T-cell (primary cell): ENCODE data around the gene FLT1. TPM values are rescaled to one million over a fixed set of nuclear protein-coding genes. Genes with fewer than 3 reads are reported as not detected.

Source experiments
- ATAC-seq, 4 experiments: fragments of 200-7000 bp in 3 of 4; fragments of 150-1000 bp in 1 of 4; cut with Tn5 transposase; replicated peaks in 1 of 4; 1 replicate in 3 of 4; 2 replicates in 1 of 4; pipeline ENCODE4 v1.10.0; 2021; ENCODE audit warnings: moderate library complexity in 3 of 4, mild to moderate bottlenecking in 2 of 4, moderate number of reproducible peaks in 1 of 4
- CTCF ChIA-PET, 2 donors: fragments of 300-600 bp; sonication (Branson Sonifier 250); formaldehyde crosslinking; loops; one replicate each; lab custom pipeline; 2022; ENCODE audit warnings: antibody characterized with exemption in 2 of 2; lab: Charles Lee
- POLR2A ChIA-PET, 2 donors: fragments of 300-600 bp; sonication (Branson Sonifier 250); formaldehyde crosslinking; loops; one replicate each; lab custom pipeline; 2022; ENCODE audit warnings: antibody characterized with exemption in 2 of 2; lab: Charles Lee
- DNase-seq, 35 experiments: peaks; one replicate each; pipeline versions ENCODE4 v3.0.0 to v3.0.0-alpha.2; 2013 to 2023
- H3K27ac ChIP-seq: one replicate; pipeline ENCODE4 v1.5.1; 2013; ENCODE audit warnings: low read length
- H3K27me3 ChIP-seq, 2 experiments: replicated peaks in 1 of 2; 1 replicate in 1 of 2; 2 replicates in 1 of 2; pipeline versions ENCODE4 v1.6.1 to v1.7.0; 2013; ENCODE audit warnings: low read length in 1 of 2, mixed read lengths in 1 of 2; ENCODE audit not compliant: control insufficient read depth in 2 of 2, insufficient read depth in 2 of 2; ENCODE audit errors: extremely low read depth in 1 of 2
- H3K36me3 ChIP-seq, 2 donors: 1 replicate in 1 of 2; 2 replicates in 1 of 2; pipeline versions ENCODE4 v1.6.1 to v1.7.0; 2013; ENCODE audit warnings: low read length in 1 of 2; ENCODE audit not compliant: control insufficient read depth in 2 of 2, insufficient read depth in 1 of 2; ENCODE audit errors: extremely low read depth in 1 of 2
- H3K4me1 ChIP-seq, 2 experiments: 1 replicate in 1 of 2; 2 replicates in 1 of 2; pipeline versions ENCODE4 v1.6.1 to v1.7.0; 2013; ENCODE audit warnings: low read length in 2 of 2, mixed read lengths in 1 of 2; ENCODE audit not compliant: insufficient read depth in 2 of 2, control insufficient read depth in 1 of 2; ENCODE audit errors: extremely low read depth in 1 of 2
- H3K4me3 ChIP-seq, 2 donors: 1 replicate in 1 of 2; 2 replicates in 1 of 2; pipeline versions ENCODE4 v1.5.1 to v1.7.0; 2013; ENCODE audit warnings: mild to moderate bottlenecking in 2 of 2, low read length in 1 of 2, moderate library complexity in 1 of 2; ENCODE audit not compliant: control insufficient read depth in 1 of 2; ENCODE audit errors: extremely low read depth in 1 of 2
- H3K9me3 ChIP-seq: 2 replicates; pipeline ENCODE4 v1.7.0; 2013
- H3K27ac Mint-ChIP-seq, 2 donors: one replicate each; pipeline ENCODE4 v1.8.0; 2020 to 2021; ENCODE audit warnings: mild to moderate bottlenecking in 2 of 2, mixed read lengths in 2 of 2
- H3K27me3 Mint-ChIP-seq, 2 donors: one replicate each; pipeline ENCODE4 v1.8.0; 2021 to 2022; ENCODE audit warnings: mixed read lengths in 2 of 2
- H3K36me3 Mint-ChIP-seq: one replicate; pipeline ENCODE4 v1.8.0; 2021; ENCODE audit warnings: mixed read lengths
- H3K4me1 Mint-ChIP-seq, 3 donors: one replicate each; pipeline ENCODE4 v1.8.0; 2020 to 2022; ENCODE audit warnings: mixed read lengths in 3 of 3, mild to moderate bottlenecking in 1 of 3
- H3K4me3 Mint-ChIP-seq, 3 donors: one replicate each; pipeline ENCODE4 v1.8.0; 2020 to 2022; ENCODE audit warnings: mild to moderate bottlenecking in 3 of 3, mixed read lengths in 3 of 3, moderate library complexity in 3 of 3
- H3K9me3 Mint-ChIP-seq, 3 donors: one replicate each; pipeline ENCODE4 v1.8.0; 2020 to 2022; ENCODE audit warnings: mixed read lengths in 3 of 3
- WGBS: methylation state at CpG from one replicate; pipeline ENCODE4 v1.1.5; 2013; ENCODE audit warnings: missing lambda C conversion rate; ENCODE audit not compliant: insufficient coverage; 5-methylcytosine and 5-hydroxymethylcytosine counted together
- total RNA-seq, 35 experiments: library from RNA in 6 of 35; stranded (reverse) in 6 of 35; fragments of 120-200 nt in 1 of 35; gene quantifications; one replicate each; pipeline versions ENCODE4 v1.2.1 to v1.2.4 and lab custom pipeline; 2013 to 2026

FLT1 gene
- total RNA-seq, 5 donors from 2014 or later (not counting 1 experiment from before 2014, with no cell fraction given) = 0.56 to 2.9 (median 1.6) TPM

DNA sequence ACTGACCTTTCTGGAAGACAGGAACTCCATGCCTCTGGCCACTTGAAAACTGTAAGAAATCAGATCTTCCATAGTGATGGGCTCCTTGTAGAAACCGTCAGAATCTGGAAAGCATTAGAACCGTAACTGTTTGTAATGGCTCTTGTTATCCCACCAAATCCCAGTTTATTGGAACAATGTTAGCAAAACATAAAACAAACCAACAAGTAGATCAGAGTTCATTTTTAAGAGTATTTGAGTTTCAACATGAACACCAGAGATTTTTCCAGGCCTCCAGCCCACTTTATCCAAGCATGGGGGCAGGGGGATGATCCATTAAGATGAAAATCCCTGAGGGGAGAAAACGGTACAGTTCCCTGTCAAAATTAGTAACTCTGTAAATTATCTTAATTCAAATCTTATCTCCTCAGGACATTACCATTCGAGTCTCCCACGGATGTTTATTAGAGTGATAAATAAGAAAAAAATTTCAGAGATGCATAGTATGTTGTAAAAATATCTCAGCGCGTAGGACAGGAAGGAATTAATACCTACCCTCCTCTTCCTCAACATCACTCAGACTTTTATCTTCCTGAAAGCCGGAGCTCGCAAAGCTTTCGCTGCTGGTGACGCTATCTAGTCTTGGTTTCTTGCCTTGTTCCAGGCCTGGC is 172.5 kb downstream of the FLT1 start:
- Mint-ChIP-seq H3K4me1 (peaks cover 0 to 7% (median 0%) of the 10 kb centered on the region in 3 donors), H3K36me3 (no peaks in the 10 kb centered on the region), H3K9me3 (no peaks in the 10 kb centered on the region), H3K4me3 (no peak overlapping the region), H3K27me3 (no peaks in the 10 kb centered on the region), H3K27ac (no peak overlapping the region)
- H3K4me3 ChIP-seq = no peak overlapping the region
- H3K4me1 ChIP-seq = no peaks in the 10 kb centered on the region
- WGBS = 97% methylated on average over 4 of the region's 11 CpGs
- ATAC-seq (no peak), DNase-seq (no peak)
- ChIA-PET POLR2A (no interaction called here), CTCF (interaction anchor here in 1 of 2 donors (0.9 to 1.5 kb wide), 2 partner anchors 11 to 474 kb away, joined by 3 to 5 read pairs; no protein-coding TSS in a partner anchor)
- no peaks in the 10 kb centered on the region for H3K27me3 ChIP-seq
- H3K27ac ChIP-seq = no peak overlapping the region
- H3K36me3 ChIP-seq = peaks cover 0 to 2% of the 10 kb centered on the region in 2 donors
- H3K9me3 ChIP-seq = no peaks in the 10 kb centered on the region

DNA sequence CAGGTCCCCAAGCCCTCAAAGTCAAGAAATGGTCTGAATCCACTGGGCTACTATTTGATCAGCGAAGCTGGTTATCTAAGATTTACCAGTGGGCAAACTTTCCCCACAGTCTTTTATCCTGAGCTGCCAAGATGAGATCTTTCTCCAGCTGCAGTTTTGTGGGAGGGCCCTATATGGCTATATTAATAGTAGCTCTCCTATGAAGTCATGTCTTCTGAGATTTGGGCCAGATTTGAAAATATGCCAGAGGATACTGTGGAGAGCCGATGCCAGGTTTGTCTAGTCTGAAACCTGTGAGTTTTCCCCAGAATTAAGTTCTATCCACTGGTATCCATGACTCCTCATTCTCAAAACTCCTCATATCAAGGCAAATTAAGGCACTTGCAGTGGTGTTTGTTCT is 173.2 kb downstream of the FLT1 start:
- Mint-ChIP-seq H3K27me3 (no peaks in the 10 kb centered on the region), H3K4me3 (no peak overlapping the region), H3K27ac (no peak overlapping the region), H3K36me3 (no peaks in the 10 kb centered on the region), H3K4me1 (peaks cover 0 to 7% (median 0%) of the 10 kb centered on the region in 3 donors), H3K9me3 (no peaks in the 10 kb centered on the region)
- ATAC-seq (no peak), DNase-seq (no peak)
- no CpG with 5 or more reads among the region's 2 CpGs for WGBS
- no peak overlapping the region for H3K27ac ChIP-seq
- no peaks in the 10 kb centered on the region for H3K9me3 ChIP-seq
- peaks cover 0 to 2% of the 10 kb centered on the region in 2 donors for H3K36me3 ChIP-seq
- no peaks in the 10 kb centered on the region for H3K4me1 ChIP-seq
- ChIA-PET POLR2A (no interaction called here), CTCF (no interaction called here)
- H3K4me3 ChIP-seq = no peak overlapping the region
- H3K27me3 ChIP-seq = no peaks in the 10 kb centered on the region

DNA sequence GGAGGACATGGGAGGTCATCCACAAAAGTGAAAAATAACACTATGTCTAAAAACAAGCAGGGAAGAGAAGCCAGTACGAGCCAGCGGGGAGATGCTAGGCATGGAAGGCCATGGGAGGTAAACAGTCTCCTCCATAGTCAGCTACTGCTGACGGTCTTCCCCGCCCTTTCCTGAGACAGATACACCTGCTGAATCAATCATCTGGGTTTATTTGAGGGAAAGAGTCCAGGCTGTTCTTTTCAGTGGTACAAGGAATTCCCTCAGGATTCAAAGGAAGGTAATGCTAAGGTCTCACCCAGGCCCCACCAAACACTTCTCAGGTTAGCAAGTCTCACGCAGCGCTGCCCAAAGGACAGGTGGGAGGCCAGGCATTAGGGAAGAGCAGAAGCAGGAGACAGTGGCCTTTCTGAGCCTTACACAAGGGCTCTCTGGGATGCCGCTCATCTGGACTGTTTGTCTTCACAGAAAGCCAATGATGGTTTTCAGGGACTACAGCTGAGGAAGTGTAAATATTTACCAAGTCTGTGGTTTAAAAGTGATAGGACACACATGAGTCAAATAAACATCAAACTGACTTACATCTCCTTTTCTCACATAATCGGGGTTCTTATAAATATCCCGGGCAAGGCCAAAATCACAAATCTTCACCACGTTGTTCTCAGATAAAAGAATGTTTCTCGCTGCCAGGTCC is 173.9 kb downstream of the FLT1 start:
- POLR2A ChIA-PET = interaction anchor here in 1 of 2 donors (0.7 kb wide), 1 partner anchor 337 kb away, joined by 3 read pairs; no protein-coding TSS in a partner anchor
- WGBS = 83% methylated on average over 6 of the region's 11 CpGs
- CTCF ChIA-PET = interaction anchor here (0.6 to 1.0 kb wide), 3 partner anchors 15 to 476 kb away, joined by 3 read pairs; no protein-coding TSS in a partner anchor

DNA sequence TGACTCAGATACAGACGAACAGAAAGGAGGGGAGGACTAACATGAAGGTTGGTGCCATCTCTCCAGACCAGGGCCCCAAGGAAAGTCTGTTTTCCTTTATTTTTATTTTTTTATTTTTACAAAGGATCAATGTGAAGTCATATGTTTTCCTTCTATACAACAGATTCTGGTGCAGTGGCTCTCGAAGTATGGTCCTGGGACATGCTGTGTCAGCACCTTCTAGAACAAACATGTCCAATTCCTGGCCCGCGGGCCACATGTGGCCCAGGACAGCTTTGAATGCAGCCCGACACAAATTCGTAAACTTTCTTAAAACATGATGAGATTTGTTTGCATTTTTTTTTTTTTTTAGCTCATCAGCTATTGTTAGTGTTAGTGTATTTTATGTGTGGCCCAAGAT is 174.7 kb downstream of the FLT1 start:
- Mint-ChIP-seq H3K27ac (no peak overlapping the region), H3K4me3 (no peak overlapping the region)

More for the DNA sequence above, 173.9 kb downstream of the FLT1 start:
- Mint-ChIP-seq H3K9me3 (no peaks in the 10 kb centered on the region), H3K27me3 (no peaks in the 10 kb centered on the region), H3K4me3 (no peak overlapping the region), H3K27ac (no peak overlapping the region), H3K36me3 (no peaks in the 10 kb centered on the region), H3K4me1 (peaks cover 0 to 7% (median 0%) of the 10 kb centered on the region in 3 donors)
- DNase-seq = no peak
- H3K9me3 ChIP-seq = no peaks in the 10 kb centered on the region
- no peaks in the 10 kb centered on the region for H3K27me3 ChIP-seq
- no peak for ATAC-seq
- no peak overlapping the region for H3K27ac ChIP-seq
- peaks cover 0 to 2% of the 10 kb centered on the region in 2 donors for H3K36me3 ChIP-seq
- no peak overlapping the region for H3K4me3 ChIP-seq
- peaks cover 0 to 2% of the 10 kb centered on the region in 2 experiments for H3K4me1 ChIP-seq

DNA sequence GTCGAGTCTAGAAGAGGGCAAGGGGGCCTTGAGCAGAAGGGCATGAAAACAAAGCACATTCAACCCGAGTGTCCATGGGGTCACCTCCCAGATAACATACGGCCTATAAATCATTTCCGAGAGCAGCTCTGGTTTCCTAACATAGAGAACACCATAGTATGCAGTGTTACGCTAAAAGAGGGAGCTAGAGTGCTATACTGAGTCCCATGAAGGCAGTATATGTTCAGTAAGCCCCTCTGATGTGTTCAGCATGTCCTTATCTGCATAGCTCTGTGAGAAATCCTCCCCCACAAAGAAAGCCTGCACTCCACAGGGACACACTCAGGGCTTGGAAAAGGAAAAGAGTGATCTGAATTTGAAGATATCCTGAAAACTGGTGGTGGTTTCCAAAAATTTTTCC is 175.4 kb downstream of the FLT1 start:
- no peak overlapping the region for H3K4me3 Mint-ChIP-seq
- H3K36me3 ChIP-seq = peaks cover 0 to 2% of the 10 kb centered on the region in 2 donors
- H3K9me3 ChIP-seq = no peaks in the 10 kb centered on the region
- H3K27me3 ChIP-seq = no peaks in the 10 kb centered on the region
- POLR2A ChIA-PET = no interaction called here
- H3K4me1 Mint-ChIP-seq = peaks cover 0 to 7% (median 0%) of the 10 kb centered on the region in 3 donors
- H3K4me3 ChIP-seq = no peak overlapping the region
- H3K9me3 Mint-ChIP-seq = no peaks in the 10 kb centered on the region
- H3K4me1 ChIP-seq = peaks cover 0 to 2% of the 10 kb centered on the region in 2 experiments
- no peaks in the 10 kb centered on the region for H3K36me3 Mint-ChIP-seq
- H3K27ac Mint-ChIP-seq = no peak overlapping the region
- DNase-seq = no peak
- 67% methylated on average over 1 of the region's 5 CpGs for WGBS
- H3K27ac ChIP-seq = no peak overlapping the region
- ATAC-seq = no peak
- CTCF ChIA-PET = interaction anchor here in 1 of 2 donors (0.6 kb wide), 1 partner anchor 20 kb away, joined by 6 read pairs; no protein-coding TSS in a partner anchor
- H3K27me3 Mint-ChIP-seq = no peaks in the 10 kb centered on the region

More for the DNA sequence above, 174.7 kb downstream of the FLT1 start:
- Histone ChIP-seq H3K27me3 (no peaks in the 10 kb centered on the region), H3K4me3 (no peak overlapping the region), H3K4me1 (peaks cover 0 to 2% of the 10 kb centered on the region in 2 experiments), H3K9me3 (no peaks in the 10 kb centered on the region), H3K27ac (no peak overlapping the region), H3K36me3 (peaks cover 0 to 2% of the 10 kb centered on the region in 2 donors)
- Mint-ChIP-seq H3K4me1 (peaks cover 0 to 7% (median 0%) of the 10 kb centered on the region in 3 donors), H3K9me3 (no peaks in the 10 kb centered on the region), H3K27me3 (no peaks in the 10 kb centered on the region), H3K36me3 (no peaks in the 10 kb centered on the region)
- WGBS = no CpG with 5 or more reads among the region's 6 CpGs
- DNase-seq (no peak), ATAC-seq (no peak)
- POLR2A ChIA-PET = interaction anchor here in 1 of 2 donors (0.7 kb wide), 1 partner anchor 336 kb away, joined by 3 read pairs; no protein-coding TSS in a partner anchor
- CTCF ChIA-PET = interaction anchor here (0.6 to 1.0 kb wide), 3 partner anchors 14 to 477 kb away, joined by 3 read pairs; no protein-coding TSS in a partner anchor

DNA sequence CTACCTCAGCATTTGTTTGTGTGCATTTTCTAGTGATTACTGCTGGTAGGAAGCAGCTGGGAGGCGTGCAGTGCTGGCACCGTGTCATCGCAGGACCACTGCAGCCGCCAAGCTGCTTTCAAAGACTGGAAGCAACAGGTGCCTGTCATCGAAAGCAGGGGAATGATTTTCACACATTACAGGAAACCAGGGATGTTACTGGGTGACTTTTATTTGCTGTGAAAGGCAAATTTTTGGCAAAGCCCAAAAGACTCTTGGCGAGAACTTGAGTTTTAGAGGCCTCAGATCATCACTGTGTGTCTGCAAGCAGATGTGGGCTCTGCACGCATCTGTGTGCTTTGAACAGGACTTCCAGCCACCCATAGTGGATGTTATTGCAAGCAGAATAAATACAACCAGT is 176.4 kb downstream of the FLT1 start:
- H3K4me3 Mint-ChIP-seq = no peak overlapping the region

More for the DNA sequence above, 176.4 kb downstream of the FLT1 start:
- H3K27me3 Mint-ChIP-seq = no peaks in the 10 kb centered on the region
- H3K27ac Mint-ChIP-seq = no peak overlapping the region
- no peak for ATAC-seq
- WGBS = 94% methylated on average over 2 of the region's 7 CpGs
- ChIA-PET CTCF (no interaction called here), POLR2A (no interaction called here)
- no peaks in the 10 kb centered on the region for H3K9me3 ChIP-seq
- no peaks in the 10 kb centered on the region for H3K9me3 Mint-ChIP-seq
- no peaks in the 10 kb centered on the region for H3K4me1 Mint-ChIP-seq
- no peak for DNase-seq
- H3K4me1 ChIP-seq = peaks cover 0 to 2% of the 10 kb centered on the region in 2 experiments
- H3K36me3 ChIP-seq = peaks cover 0 to 2% of the 10 kb centered on the region in 2 donors
- H3K36me3 Mint-ChIP-seq = no peaks in the 10 kb centered on the region
- no peak overlapping the region for H3K4me3 ChIP-seq
- H3K27me3 ChIP-seq = no peaks in the 10 kb centered on the region
- H3K27ac ChIP-seq = no peak overlapping the region
